Choroid plexus epithelial cell (primary cell): ENCODE measurements around the gene SPEM1.

ENCODE experiments used
- DNase-seq: peaks from one replicate; pipeline ENCODE4 v3.0.0-alpha.2; 2010; ENCODE audit warnings: low read depth
- H3K4me3 ChIP-seq: 2 replicates; pipeline ENCODE4 v1.5.1; 2011; ENCODE audit warnings: low read depth, mild to moderate bottlenecking, control low read depth, low read length, moderate library complexity
- CTCF ChIP-seq: conservative IDR thresholded peaks from 2 replicates; pipeline ENCODE4 v1.5.1; 2011; ENCODE audit warnings: low read depth, mild to moderate bottlenecking, control low read depth, inconsistent platforms, low read length, moderate library complexity

SPEM1 gene

GRCh38 chr17:7411427-7411750 lies 8.7 kb upstream of the SPEM1 start:
- DNase-seq: no peak
- TF ChIP-seq CTCF: no peak
- H3K4me3 ChIP-seq: no peak overlapping the region

DNA sequence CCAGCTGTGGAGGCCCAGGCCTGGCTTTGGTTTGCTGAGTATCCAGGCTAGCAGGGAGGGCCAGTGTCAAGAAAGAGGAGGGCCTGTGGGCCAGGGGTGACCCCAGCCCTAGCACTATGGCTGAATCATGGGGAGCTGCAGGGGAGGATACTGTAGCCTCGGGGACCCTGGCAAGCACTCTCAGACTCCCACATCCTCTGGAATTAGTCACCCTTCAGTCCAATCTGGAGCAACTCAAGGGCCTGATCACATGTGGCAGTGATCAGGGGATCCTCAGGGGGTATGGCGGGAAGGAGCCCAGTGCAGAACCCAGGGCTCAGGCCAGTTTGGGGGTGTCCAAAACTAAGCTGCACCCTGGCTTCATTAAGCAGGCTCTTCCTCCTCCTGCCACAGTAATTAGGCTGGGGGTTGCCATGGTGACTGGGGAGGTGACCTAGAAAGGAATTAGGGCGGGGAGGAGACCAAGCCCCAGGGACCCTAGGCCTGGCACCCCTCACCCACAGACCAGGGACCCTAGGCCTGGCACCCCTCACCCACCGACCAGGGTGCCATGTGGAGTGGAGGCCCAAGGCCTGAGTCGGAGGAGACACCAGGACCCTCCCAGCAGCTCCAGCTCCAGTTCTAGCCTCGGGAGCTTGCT lies 6.7 kb upstream of the SPEM1 start:
- no peak overlapping the region for H3K4me3 ChIP-seq
- no peak for TF ChIP-seq CTCF
- DNase-seq: peak; percentile 42

DNA sequence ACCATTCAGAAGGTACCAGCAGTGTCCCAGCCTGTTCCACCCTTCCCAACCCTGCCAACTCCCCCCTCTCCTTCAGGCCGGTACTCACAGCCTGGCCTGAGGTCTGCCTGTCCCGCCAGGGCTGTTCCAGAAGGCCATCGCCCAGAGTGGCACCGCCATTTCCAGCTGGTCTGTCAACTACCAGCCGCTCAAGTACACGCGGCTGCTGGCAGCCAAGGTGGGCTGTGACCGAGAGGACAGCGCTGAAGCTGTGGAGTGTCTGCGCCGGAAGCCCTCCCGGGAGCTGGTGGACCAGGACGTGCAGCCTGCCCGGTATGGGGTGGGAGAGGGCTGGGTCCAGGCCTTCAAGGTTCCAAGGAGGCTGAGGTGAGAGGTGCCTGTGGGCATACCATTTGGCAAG lies 5.3 kb upstream of the SPEM1 start:
- no peak for TF ChIP-seq CTCF
- H3K4me3 ChIP-seq: no peak overlapping the region

GRCh38 chr17:7415784-7416183 lies 4.3 kb upstream of the SPEM1 start:
- DNase-seq: no peak

More for the DNA sequence above, 5.3 kb upstream of the SPEM1 start:
- no peak for DNase-seq

GRCh38 chr17:7416323-7416722 lies 3.8 kb upstream of the SPEM1 start:
- peak; percentile 26 for TF ChIP-seq CTCF
- H3K4me3 ChIP-seq: no peak overlapping the region
- peak; percentile 12 for DNase-seq

More at GRCh38 chr17:7415784-7416183, 4.3 kb upstream of the SPEM1 start:
- no peak overlapping the region for H3K4me3 ChIP-seq
- no peak for TF ChIP-seq CTCF

- no peak for TF ChIP-seq CTCF
- no peak overlapping the region for H3K4me3 ChIP-seq
- DNase-seq: no peak
Observed at GRCh38 chr17:7417056-7417655, 3.0 kb upstream of the SPEM1 start.

DNA sequence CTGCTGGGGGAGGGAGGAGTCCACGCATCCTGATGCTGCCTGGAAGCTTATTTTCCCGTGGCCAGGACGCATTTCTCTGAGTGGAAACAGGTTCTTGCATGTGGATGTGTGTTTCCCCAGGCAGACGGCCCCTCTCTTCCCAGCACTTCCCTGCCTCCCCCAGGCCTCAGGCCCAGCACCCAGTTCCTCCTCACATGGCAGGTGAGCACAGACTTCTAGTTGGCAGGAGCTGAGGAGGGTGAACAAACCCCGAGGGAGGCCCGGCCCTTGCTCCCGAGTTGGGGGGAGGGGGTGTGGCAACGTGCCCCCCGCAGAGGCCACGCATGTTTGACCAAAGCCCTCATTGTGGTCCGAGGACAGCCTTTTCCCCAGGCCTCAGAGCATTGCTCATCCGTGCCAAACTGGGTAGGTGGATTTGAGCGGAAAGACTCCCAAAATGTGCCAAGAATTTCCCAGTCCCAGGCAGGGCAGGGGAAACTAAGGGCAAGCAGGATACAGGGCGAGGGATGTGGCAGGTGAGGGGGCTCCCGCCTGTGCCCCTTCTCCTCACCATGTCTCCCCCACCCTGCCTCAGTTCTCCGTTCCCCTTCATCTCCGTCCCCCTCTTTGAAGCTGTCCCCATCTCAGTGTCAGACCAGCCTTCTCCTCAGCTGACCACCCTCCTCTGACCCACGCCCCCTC lies 1.5 kb upstream of the SPEM1 start:
- no peak overlapping the region for H3K4me3 ChIP-seq
- DNase-seq: no peak
- TF ChIP-seq CTCF: no peak
